Measurements from ENCODE around the gene RPL7A.

DNA sequence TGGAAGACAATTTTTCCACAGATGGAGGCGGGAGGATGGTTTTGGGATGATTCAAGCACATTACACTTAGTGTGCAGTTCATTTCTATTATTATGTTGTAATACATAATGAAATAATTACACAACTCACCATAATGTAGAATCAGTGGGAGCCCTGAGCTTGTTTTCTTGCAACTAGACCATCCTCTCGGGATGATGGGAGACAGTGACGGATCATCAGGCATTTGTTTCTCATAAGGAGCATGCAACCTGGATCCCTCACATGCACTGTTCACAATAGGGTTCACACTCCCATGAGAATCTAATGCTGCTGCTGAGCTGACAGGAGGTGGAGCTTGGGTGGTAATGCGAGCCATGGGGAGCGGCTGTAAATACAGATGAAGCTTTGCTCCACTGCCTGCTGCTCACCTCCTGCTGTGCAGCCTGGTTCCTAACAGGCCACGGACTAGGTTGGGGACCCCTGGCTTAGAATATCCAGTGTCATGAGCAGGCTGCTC is 29.8 kb downstream of the RPL7A start:
- TF ChIP-seq CTCF (IDR thresholded peaks at IDR 0.05) (no peak), EP300 (IDR thresholded peaks at IDR 0.05) (no peak), POLR2A (IDR thresholded peaks at IDR 0.05) (no peak)
